Stimulated activated naive B cell treated with anti-CD40 and anti-IgM and Interleukin-4, amounts not matched to agents 10 μg/mL and 1 μg/mL and 100 μg/mL, for 72 hours (primary cell): ENCODE results near the gene IAH1.
A peak's percentile ranks its signal among the peaks of the same experiment; 100 is the strongest.

Source experiments
- ATAC-seq, 2 donors: fragments of 150-1000 bp; cut with Tn5 transposase; replicated peaks; 2 replicates each; pipeline ENCODE4 v1.10.0; 2021; ENCODE audit warnings: moderate library complexity in 1 of 2
- DNase-seq: peaks from one replicate; pipeline ENCODE4 v3.0.0; 2021
- H3K27ac Mint-ChIP-seq: one replicate; pipeline ENCODE4 v1.8.0; 2022; ENCODE audit warnings: mild to moderate bottlenecking, mixed read lengths
- H3K27me3 Mint-ChIP-seq, 2 donors: one replicate each; pipeline ENCODE4 v1.8.0; 2022; ENCODE audit warnings: mixed read lengths in 2 of 2
- H3K36me3 Mint-ChIP-seq, 2 donors: one replicate each; pipeline ENCODE4 v1.8.0; 2022; ENCODE audit warnings: mixed read lengths in 2 of 2, mild to moderate bottlenecking in 1 of 2
- H3K4me1 Mint-ChIP-seq, 2 donors: one replicate each; pipeline ENCODE4 v1.8.0; 2022; ENCODE audit warnings: mixed read lengths in 2 of 2, mild to moderate bottlenecking in 1 of 2
- H3K4me3 Mint-ChIP-seq, 2 donors: one replicate each; pipeline ENCODE4 v1.8.0; 2022; ENCODE audit warnings: mild to moderate bottlenecking in 2 of 2, mixed read lengths in 2 of 2, moderate library complexity in 1 of 2
- H3K9me3 Mint-ChIP-seq, 2 donors: one replicate each; pipeline ENCODE4 v1.8.0; 2022; ENCODE audit warnings: mixed read lengths in 2 of 2, mild to moderate bottlenecking in 1 of 2

The IAH1 gene

GRCh38 chr2:9462886-9463697 lies 11.3 kb upstream of the IAH1 start:
- H3K36me3 Mint-ChIP-seq, result peaks cover 33 to 50% of the 10 kb centered on the region in 2 donors
- DNase-seq, result no peak
- H3K27ac Mint-ChIP-seq, result no peak overlapping the region
- no peaks in the 10 kb centered on the region for H3K27me3 Mint-ChIP-seq
- ATAC-seq, result no peak
- no peaks in the 10 kb centered on the region for H3K9me3 Mint-ChIP-seq
- H3K4me1 Mint-ChIP-seq, result peaks cover 0 to 5% of the 10 kb centered on the region in 2 donors
- no peak overlapping the region for H3K4me3 Mint-ChIP-seq

DNA sequence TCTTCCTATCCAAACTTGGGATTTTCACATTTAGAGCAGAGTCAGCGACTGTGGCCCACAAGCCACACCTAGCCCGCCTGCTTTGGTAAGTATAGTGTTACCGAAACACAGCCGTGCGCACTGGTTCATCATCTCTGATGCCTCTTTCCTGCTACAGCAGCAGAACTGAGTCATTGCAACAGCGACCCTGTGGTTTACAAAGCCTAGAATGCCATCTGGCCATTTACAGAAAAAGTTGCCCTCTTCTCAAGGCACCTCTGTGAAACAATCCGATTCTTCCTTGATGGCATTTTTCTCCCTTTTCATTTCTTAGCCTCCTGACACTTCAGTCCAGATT lies 10.7 kb upstream of the IAH1 start:
- Mint-ChIP-seq H3K27me3 (no peaks in the 10 kb centered on the region), H3K27ac (no peak overlapping the region), H3K4me1 (peaks cover 0 to 5% of the 10 kb centered on the region in 2 donors), H3K36me3 (peaks cover 33 to 53% of the 10 kb centered on the region in 2 donors), H3K4me3 (no peak overlapping the region), H3K9me3 (no peaks in the 10 kb centered on the region)
- DNase-seq (no peak), ATAC-seq (no peak)

- no peak for DNase-seq
- peaks cover 31 to 48% of the 10 kb centered on the region in 2 donors for H3K36me3 Mint-ChIP-seq
- peak overlapping the region; percentile 59 for H3K27ac Mint-ChIP-seq
- no peak for ATAC-seq
- no peaks in the 10 kb centered on the region for H3K27me3 Mint-ChIP-seq
- H3K9me3 Mint-ChIP-seq, result no peaks in the 10 kb centered on the region
- H3K4me3 Mint-ChIP-seq, result no peak overlapping the region
- H3K4me1 Mint-ChIP-seq, result peaks cover 0 to 5% of the 10 kb centered on the region in 2 donors
Measured at GRCh38 chr2:9465170-9465569, 9.2 kb upstream of the IAH1 start.

- Mint-ChIP-seq H3K27ac (no peak overlapping the region), H3K9me3 (no peaks in the 10 kb centered on the region), H3K4me3 (no peak overlapping the region), H3K4me1 (peaks cover 0 to 5% of the 10 kb centered on the region in 2 donors), H3K27me3 (no peaks in the 10 kb centered on the region), H3K36me3 (peaks cover 29 to 46% of the 10 kb centered on the region in 2 donors)
- ATAC-seq, result no peak
- no peak for DNase-seq
Measured at GRCh38 chr2:9466147-9466683, 8.1 kb upstream of the IAH1 start.

DNA sequence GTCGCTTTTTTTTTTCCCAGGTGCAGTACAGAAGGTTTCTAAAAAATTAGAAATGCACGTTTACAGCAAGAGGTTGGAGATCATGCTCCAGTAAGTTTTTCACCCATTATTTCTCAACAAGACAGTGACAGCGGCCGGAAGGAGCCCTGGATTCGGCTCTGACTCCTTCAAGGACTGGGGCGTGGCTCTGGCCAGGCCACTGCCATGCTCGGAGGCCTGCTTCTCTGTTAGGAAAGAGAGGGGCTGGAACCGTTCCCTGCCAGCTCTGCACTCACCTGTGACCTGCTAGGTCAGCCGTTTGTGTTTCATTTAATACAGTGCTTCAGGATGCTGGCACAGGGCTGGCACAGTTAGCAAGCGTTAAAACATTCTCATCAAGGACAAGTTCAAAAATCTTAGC lies 6.7 kb upstream of the IAH1 start:
- H3K36me3 Mint-ChIP-seq, result peaks cover 34 to 54% of the 10 kb centered on the region in 2 donors
- ATAC-seq (no peak), DNase-seq (no peak)
- H3K4me3 Mint-ChIP-seq, result no peak overlapping the region
- no peaks in the 10 kb centered on the region for H3K9me3 Mint-ChIP-seq
- peaks cover 4 to 10% of the 10 kb centered on the region in 2 donors for H3K4me1 Mint-ChIP-seq
- H3K27me3 Mint-ChIP-seq, result no peaks in the 10 kb centered on the region
- no peak overlapping the region for H3K27ac Mint-ChIP-seq

- ATAC-seq (no peak), DNase-seq (no peak)
- H3K27ac Mint-ChIP-seq, result no peak overlapping the region
- peaks cover 12 to 19% of the 10 kb centered on the region in 2 donors for H3K4me1 Mint-ChIP-seq
- peaks cover 27 to 43% of the 10 kb centered on the region in 2 donors for H3K36me3 Mint-ChIP-seq
- H3K4me3 Mint-ChIP-seq, result no peak overlapping the region
- no peaks in the 10 kb centered on the region for H3K9me3 Mint-ChIP-seq
- no peaks in the 10 kb centered on the region for H3K27me3 Mint-ChIP-seq
Measured at GRCh38 chr2:9471206-9471605, 3.1 kb upstream of the IAH1 start.

DNA sequence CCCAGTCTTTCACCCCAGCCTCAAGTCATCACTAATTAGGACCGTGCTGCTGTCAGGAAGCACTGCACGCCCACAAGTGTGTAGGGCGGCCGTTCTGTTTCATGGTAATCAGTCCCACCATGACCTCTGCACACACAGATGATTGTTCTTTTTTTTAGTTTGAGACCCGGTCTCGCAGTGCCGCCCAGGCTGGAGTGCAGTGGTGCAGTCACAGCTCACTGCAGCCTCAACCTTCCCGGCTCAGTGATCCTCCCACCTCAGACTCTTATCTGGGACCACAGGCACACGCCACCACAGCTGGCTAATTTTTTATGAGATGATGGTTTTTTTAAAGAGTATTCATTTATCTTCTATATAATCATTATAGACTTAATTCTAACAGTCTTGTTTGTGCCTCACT lies 1.8 kb upstream of the IAH1 start:
- H3K36me3 Mint-ChIP-seq, result peaks cover 30 to 44% of the 10 kb centered on the region in 2 donors

GRCh38 chr2:9473308-9473984 lies 905 bp upstream of the IAH1 start:
- Mint-ChIP-seq H3K4me1 (peaks cover 23 to 37% of the 10 kb centered on the region in 2 donors), H3K27me3 (no peaks in the 10 kb centered on the region), H3K36me3 (peaks cover 30 to 44% of the 10 kb centered on the region in 2 donors), H3K4me3 (peak overlapping the region; percentile 84 to 88), H3K9me3 (no peaks in the 10 kb centered on the region), H3K27ac (peak overlapping the region; percentile 94)
- ATAC-seq (peak in 1 of 2 donors; percentile 9), DNase-seq (no peak)

More for the DNA sequence above, 1.8 kb upstream of the IAH1 start:
- no peaks in the 10 kb centered on the region for H3K27me3 Mint-ChIP-seq
- DNase-seq (no peak), ATAC-seq (no peak)
- peak overlapping the region; percentile 47 for H3K27ac Mint-ChIP-seq
- peaks cover 19 to 31% of the 10 kb centered on the region in 2 donors for H3K4me1 Mint-ChIP-seq
- no peaks in the 10 kb centered on the region for H3K9me3 Mint-ChIP-seq
- H3K4me3 Mint-ChIP-seq, result no peak overlapping the region

DNA sequence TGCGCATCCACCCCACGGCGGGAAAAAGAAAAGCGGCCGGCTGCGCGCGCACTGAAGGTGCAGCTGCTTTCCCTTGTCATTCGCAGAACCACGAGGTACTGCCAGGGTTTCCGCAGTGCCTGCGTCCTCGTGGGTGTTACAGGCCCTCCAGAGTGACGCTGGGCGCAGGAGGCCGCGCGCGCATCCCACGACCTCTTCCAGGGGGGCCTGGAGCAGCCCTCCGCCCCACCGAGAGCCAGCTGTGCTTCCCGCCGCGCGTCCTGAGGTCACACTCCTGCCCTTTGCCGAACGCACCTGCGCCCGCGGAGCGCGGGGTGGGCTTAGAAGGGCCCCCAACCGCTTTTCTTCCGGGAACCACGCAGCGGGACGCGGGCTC lies 378 bp upstream of the IAH1 start:
- Mint-ChIP-seq H3K4me3 (peak overlapping the region; percentile 84 to 88), H3K36me3 (peaks cover 32 to 48% of the 10 kb centered on the region in 2 donors), H3K27ac (peak overlapping the region; percentile 94), H3K27me3 (no peaks in the 10 kb centered on the region), H3K9me3 (no peaks in the 10 kb centered on the region), H3K4me1 (peaks cover 24 to 40% of the 10 kb centered on the region in 2 donors)
- ATAC-seq (peak; percentile 63 to 70), DNase-seq (peak; percentile 48)

GRCh38 chr2:9477914-9478313 lies 3.6 kb downstream of the IAH1 start:
- ATAC-seq (no peak), DNase-seq (no peak)
- Mint-ChIP-seq H3K27me3 (no peaks in the 10 kb centered on the region), H3K27ac (no peak overlapping the region), H3K4me3 (no peak overlapping the region), H3K4me1 (peaks cover 32 to 48% of the 10 kb centered on the region in 2 donors), H3K36me3 (peaks cover 24 to 36% of the 10 kb centered on the region in 2 donors), H3K9me3 (no peaks in the 10 kb centered on the region)

- DNase-seq, result no peak
- peaks cover 22 to 34% of the 10 kb centered on the region in 2 donors for H3K36me3 Mint-ChIP-seq
- H3K9me3 Mint-ChIP-seq, result no peaks in the 10 kb centered on the region
- peaks cover 31 to 49% of the 10 kb centered on the region in 2 donors for H3K4me1 Mint-ChIP-seq
- no peak for ATAC-seq
- no peaks in the 10 kb centered on the region for H3K27me3 Mint-ChIP-seq
- no peak overlapping the region for H3K4me3 Mint-ChIP-seq
- peak overlapping the region; percentile 87 for H3K27ac Mint-ChIP-seq
Measured at GRCh38 chr2:9478526-9478925, 4.2 kb downstream of the IAH1 start.

DNA sequence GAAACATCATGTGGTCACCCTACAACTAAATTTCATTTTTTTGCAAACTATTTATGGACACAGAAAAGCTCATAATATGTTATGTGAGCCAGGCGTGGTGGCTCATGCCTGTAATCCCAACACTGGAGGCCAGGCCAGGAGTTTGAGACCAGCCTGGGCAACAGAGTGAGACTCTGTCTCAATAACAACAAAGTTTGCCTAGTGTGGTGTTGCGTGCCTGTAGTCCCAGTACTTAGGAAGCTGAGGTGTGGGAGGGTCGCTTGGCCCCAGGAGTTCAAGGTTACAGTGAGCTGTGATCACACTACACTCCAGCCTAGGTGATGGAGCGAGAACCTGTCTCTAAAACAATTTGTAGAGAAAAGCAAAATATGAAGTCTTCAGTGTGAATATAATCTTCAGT lies 5.8 kb downstream of the IAH1 start:
- Mint-ChIP-seq H3K9me3 (no peaks in the 10 kb centered on the region), H3K36me3 (peaks cover 34 to 49% of the 10 kb centered on the region in 2 donors), H3K4me1 (peaks cover 34 to 56% of the 10 kb centered on the region in 2 donors), H3K4me3 (no peak overlapping the region), H3K27ac (no peak overlapping the region), H3K27me3 (no peaks in the 10 kb centered on the region)
- ATAC-seq (no peak), DNase-seq (no peak)

- H3K27me3 Mint-ChIP-seq, result no peaks in the 10 kb centered on the region
- H3K4me3 Mint-ChIP-seq, result no peak overlapping the region
- peaks cover 30 to 44% of the 10 kb centered on the region in 2 donors for H3K36me3 Mint-ChIP-seq
- no peak for DNase-seq
- H3K9me3 Mint-ChIP-seq, result no peaks in the 10 kb centered on the region
- peak; percentile 47 to 80 for ATAC-seq
- H3K4me1 Mint-ChIP-seq, result peaks cover 20 to 33% of the 10 kb centered on the region in 2 donors
- H3K27ac Mint-ChIP-seq, result no peak overlapping the region
Measured at GRCh38 chr2:9483107-9483506, 8.8 kb downstream of the IAH1 start.

- no peaks in the 10 kb centered on the region for H3K9me3 Mint-ChIP-seq
- ATAC-seq (no peak), DNase-seq (no peak)
- peaks cover 31 to 37% of the 10 kb centered on the region in 2 donors for H3K36me3 Mint-ChIP-seq
- H3K4me3 Mint-ChIP-seq, result no peak overlapping the region
- no peaks in the 10 kb centered on the region for H3K27me3 Mint-ChIP-seq
- H3K4me1 Mint-ChIP-seq, result peaks cover 15 to 27% of the 10 kb centered on the region in 2 donors
- no peak overlapping the region for H3K27ac Mint-ChIP-seq
Measured at GRCh38 chr2:9484533-9484932, 10.2 kb downstream of the IAH1 start.
